Adrenal gland (tissue), 12 donors: ENCODE measurements around the gene LARGE1. TPM values are rescaled to one million over a fixed set of nuclear protein-coding genes. Genes with fewer than 3 reads are reported as not detected.

Experiments
- DNase-seq, 7 donors: peaks; one replicate each; pipeline ENCODE4 v3.0.0-alpha.2; 2019 to 2020
- H3K27ac ChIP-seq, 5 donors: fragments of 200-600 bp; sonication (generic) in 4 of 5; 1 replicate in 3 of 5; 2 replicates in 2 of 5; pipeline versions ENCODE4 v1.5.1 to v1.8.0; 2016 to 2020; ENCODE audit warnings: mild to moderate bottlenecking in 1 of 5
- H3K27me3 ChIP-seq: fragments of 200-600 bp; 2 replicates; pipeline ENCODE4 v1.8.0; 2021
- H3K36me3 ChIP-seq, 2 donors: fragments of 200-600 bp; replicated peaks in 1 of 2; 1 replicate in 1 of 2; 2 replicates in 1 of 2; pipeline versions ENCODE4 v1.5.1 to v1.8.0; 2018 to 2022
- H3K4me1 ChIP-seq, 2 donors: fragments of 200-600 bp; replicated peaks in 1 of 2; 1 replicate in 1 of 2; 2 replicates in 1 of 2; pipeline versions ENCODE4 v1.5.1 to v1.8.0; 2018 to 2021
- H3K4me3 ChIP-seq, 4 donors: fragments of 200-600 bp; sonication (generic) in 3 of 4; one replicate each; pipeline ENCODE4 v1.5.1; 2016 to 2018
- H3K9me3 ChIP-seq, 3 donors: fragments of 200-600 bp; sonication (generic) in 1 of 3; replicated peaks in 1 of 3; 1 replicate in 2 of 3; 2 replicates in 1 of 3; pipeline versions ENCODE4 v1.5.1 to v1.8.0; 2016 to 2021
- CTCF ChIP-seq, 6 experiments: fragments of 450-650 bp in 4 of 6; fragments of 200-600 bp in 2 of 6; sonication (generic) in 1 of 6; IDR thresholded peaks; 1 replicate in 5 of 6; 2 replicates in 1 of 6; pipeline versions ENCODE4 v1.5.1 to v1.8.0; 2016 to 2021; ENCODE audit warnings: antibody characterized with exemption in 6 of 6, mild to moderate bottlenecking in 2 of 6, moderate library complexity in 1 of 6
- POLR2A ChIP-seq, 2 donors: fragments of 450-650 bp; IDR thresholded peaks; one replicate each; pipeline ENCODE4 v1.6.1; 2017; ENCODE audit warnings: antibody characterized with exemption in 2 of 2, mild to moderate bottlenecking in 2 of 2, moderate library complexity in 1 of 2
- WGBS, 4 donors: extraction: QIAGEN DNeasy Blood & Tissue Kit in 2 of 4; methylation state at CpG; one replicate each; pipeline versions ENCODE4 v1.1.5 to v1.1.7; 2013 to 2017; 5-methylcytosine and 5-hydroxymethylcytosine counted together
- intact Hi-C, 2 donors: fragments of 100-400 bp; cut with DNase I; formaldehyde crosslinking; loops; one replicate each; pipeline versions ENCODE4 v1.14.1 to v1.15.0; 2022 to 2023
- polyA plus RNA-seq, 3 donors: library from polyadenylated mRNA; stranded (reverse); fragments of 200-250 nt in 2 of 3; fragments of 350-450 nt in 1 of 3; fragmentation: Illumina TruSeq in 1 of 3; extraction: RNeasy Lipid Tissue Mini Kit (QIAGEN cat#74804) in 1 of 3; gene quantifications; one replicate each; pipeline ENCODE4 v1.2.3, GENCODE V29; 2013 to 2014
- total RNA-seq, 9 donors: library from RNA; depleted of rRNA in 4 of 9; stranded (reverse); fragments of >200 nt in 4 of 9; fragments of 120-200 nt in 1 of 9; fragmentation: NEBNext Ultra II Directional in 1 of 9; extraction: Animal tissue kit (Norgen Biotek cat#: 25700) in 1 of 9; gene quantifications; one replicate each; pipeline versions ENCODE4 v1.1.0 to v1.2.4, GENCODE V29; 2013 to 2023
- donor health status: healthy with polysubstance abuse.
- donor health status: Bipolar disorder and iron deficiency.
- donor health status: DM: yes; HTN: yes; CAD: no.
- donor health status: DM: no; HTN: no; CAD: no.
- donor health status: DM: no; HTN: no; CAD: no.
- donor health status: DM: yes; HTN: yes; CAD: no.

The LARGE1 gene
- total and polyA plus RNA-seq, 12 donors, result 3.4 to 67.6 (median 30.6) TPM

GRCh38 chr22:33357981-33358399 is 562.3 kb downstream of the LARGE1 start:
- no peak overlapping the region for H3K4me3 ChIP-seq
- no peak overlapping the region for H3K27ac ChIP-seq
- intact Hi-C loops, result no loop called here
- 82 to 88% (median 84%) methylated on average over 4 of the region's 4 CpGs for WGBS, 4 donors
- no peak for TF ChIP-seq CTCF (IDR thresholded peaks at IDR 0.05)
- no peak for TF ChIP-seq POLR2A (IDR thresholded peaks at IDR 0.05)
- H3K4me1 ChIP-seq, result no peaks in the 10 kb centered on the region
- H3K9me3 ChIP-seq, result no peaks in the 10 kb centered on the region
- no peaks in the 10 kb centered on the region for H3K27me3 ChIP-seq
- H3K36me3 ChIP-seq, result no peaks in the 10 kb centered on the region
- no peak for DNase-seq

GRCh38 chr22:33354928-33355327 is 565.3 kb downstream of the LARGE1 start:
- Histone ChIP-seq H3K9me3 (no peaks in the 10 kb centered on the region), H3K27ac (no peak overlapping the region), H3K36me3 (no peaks in the 10 kb centered on the region), H3K4me1 (no peaks in the 10 kb centered on the region), H3K27me3 (no peaks in the 10 kb centered on the region), H3K4me3 (no peak overlapping the region)
- intact Hi-C loops, result no loop called here
- no peak for DNase-seq
- TF ChIP-seq CTCF (IDR thresholded peaks at IDR 0.05) (no peak), POLR2A (IDR thresholded peaks at IDR 0.05) (no peak)
- WGBS, 4 donors, result 62 to 86% (median 80%) methylated on average over 1 of the region's 1 CpG

- WGBS, 4 donors, result 83 to 96% (median 93%) methylated on average over 4 of the region's 4 CpGs
- Histone ChIP-seq H3K27ac (no peak overlapping the region), H3K36me3 (no peaks in the 10 kb centered on the region), H3K27me3 (no peaks in the 10 kb centered on the region), H3K9me3 (no peaks in the 10 kb centered on the region), H3K4me1 (no peaks in the 10 kb centered on the region), H3K4me3 (no peak overlapping the region)
- TF ChIP-seq POLR2A (IDR thresholded peaks at IDR 0.05) (no peak), CTCF (IDR thresholded peaks at IDR 0.05) (no peak)
- intact Hi-C loops, result no loop called here
- no peak for DNase-seq
Observed at GRCh38 chr22:33353502-33353901, 566.8 kb downstream of the LARGE1 start.

GRCh38 chr22:33352768-33353167 is 567.5 kb downstream of the LARGE1 start:
- intact Hi-C loops, result no loop called here
- no peak overlapping the region for H3K27ac ChIP-seq

More at GRCh38 chr22:33352768-33353167, 567.5 kb downstream of the LARGE1 start:
- DNase-seq, result no peak
- no peaks in the 10 kb centered on the region for H3K9me3 ChIP-seq
- no peak for TF ChIP-seq CTCF (IDR thresholded peaks at IDR 0.05)
- no peaks in the 10 kb centered on the region for H3K36me3 ChIP-seq
- no peak overlapping the region for H3K4me3 ChIP-seq
- no peaks in the 10 kb centered on the region for H3K27me3 ChIP-seq
- WGBS, 4 donors, result 90 to 97% (median 95%) methylated on average over 1 of the region's 1 CpG
- no peaks in the 10 kb centered on the region for H3K4me1 ChIP-seq
